Measurements from ENCODE around the gene CCDC149. TPM values are rescaled to one million over a fixed set of nuclear protein-coding genes. Genes with fewer than 3 reads are reported as not detected.

The CCDC149 gene
- total RNA-seq, 4 donors from 2014 or later: 0.91 to 13.9 (median 5.7) TPM

- intact Hi-C loops (cut with DNase I): no loop called here
- TF ChIP-seq CTCF (IDR thresholded peaks at IDR 0.05) (no peak), POLR2A (IDR thresholded peaks at IDR 0.05) (no peak)
- 67 to 83% methylated on average over 9 of the region's 9 CpGs for WGBS, 2 donors
- H3K36me3 ChIP-seq: peaks cover 0 to 3% (median 0%) of the 10 kb centered on the region in 3 donors
- H3K4me3 ChIP-seq: no peak overlapping the region
- H3K27ac ChIP-seq: no peak overlapping the region
- DNase-seq: no peak
- peaks cover 0 to 5% (median 0%) of the 10 kb centered on the region in 3 donors for H3K4me1 ChIP-seq
- no peaks in the 10 kb centered on the region for H3K9me3 ChIP-seq
- no peaks in the 10 kb centered on the region for H3K27me3 ChIP-seq
Observed at GRCh38 chr4:24877868-24878635, 34.8 kb downstream of the CCDC149 start.

- no peaks in the 10 kb centered on the region for H3K27me3 ChIP-seq
- no peak overlapping the region for H3K4me3 ChIP-seq
- peaks cover 0 to 16% (median 0%) of the 10 kb centered on the region in 3 donors for H3K36me3 ChIP-seq
- peaks cover 0 to 5% (median 0%) of the 10 kb centered on the region in 3 donors for H3K4me1 ChIP-seq
- H3K9me3 ChIP-seq: no peaks in the 10 kb centered on the region
- DNase-seq: no peak
- TF ChIP-seq CTCF (IDR thresholded peaks at IDR 0.05): no peak
- no peak for TF ChIP-seq POLR2A (IDR thresholded peaks at IDR 0.05)
- intact Hi-C loops (cut with DNase I): no loop called here
- no peak overlapping the region for H3K27ac ChIP-seq
- 85 to 88% methylated on average over 5 to 6 of the region's 6 CpGs for WGBS, 2 donors
Observed at GRCh38 chr4:24876431-24876830, 36.4 kb downstream of the CCDC149 start.

GRCh38 chr4:24872720-24873119 lies 40.1 kb downstream of the CCDC149 start:
- H3K4me1 ChIP-seq: no peaks in the 10 kb centered on the region
- peaks cover 0 to 38% (median 0%) of the 10 kb centered on the region in 3 donors for H3K36me3 ChIP-seq
- H3K9me3 ChIP-seq: no peaks in the 10 kb centered on the region
- DNase-seq: no peak
- TF ChIP-seq POLR2A (IDR thresholded peaks at IDR 0.05) (no peak), CTCF (IDR thresholded peaks at IDR 0.05) (no peak)
- intact Hi-C loops (cut with DNase I): no loop called here
- H3K27ac ChIP-seq: no peak overlapping the region
- 72 to 89% methylated on average over 2 of the region's 2 CpGs for WGBS, 2 donors
- no peak overlapping the region for H3K4me3 ChIP-seq
- H3K27me3 ChIP-seq: no peaks in the 10 kb centered on the region

- no peak for DNase-seq
- no peak overlapping the region for H3K4me3 ChIP-seq
- intact Hi-C loops (cut with DNase I): no loop called here
- peaks cover 0 to 46% (median 0%) of the 10 kb centered on the region in 3 donors for H3K36me3 ChIP-seq
- no peak for TF ChIP-seq POLR2A (IDR thresholded peaks at IDR 0.05)
- no peak for TF ChIP-seq CTCF (IDR thresholded peaks at IDR 0.05)
- 59 to 67% methylated on average over 3 of the region's 3 CpGs for WGBS, 2 donors
- no peak overlapping the region for H3K27ac ChIP-seq
- no peaks in the 10 kb centered on the region for H3K9me3 ChIP-seq
- H3K4me1 ChIP-seq: no peaks in the 10 kb centered on the region
- no peaks in the 10 kb centered on the region for H3K27me3 ChIP-seq
Observed at GRCh38 chr4:24871210-24871609, 41.6 kb downstream of the CCDC149 start.

- WGBS, 2 donors: 86 to 90% methylated on average over 9 of the region's 9 CpGs
- TF ChIP-seq POLR2A (IDR thresholded peaks at IDR 0.05) (no peak), CTCF (IDR thresholded peaks at IDR 0.05) (no peak)
Observed at GRCh38 chr4:24867766-24868296, 45.0 kb downstream of the CCDC149 start.

More at GRCh38 chr4:24867766-24868296, 45.0 kb downstream of the CCDC149 start:
- no peak overlapping the region for H3K4me3 ChIP-seq
- H3K27me3 ChIP-seq: no peaks in the 10 kb centered on the region
- H3K36me3 ChIP-seq: peaks cover 0 to 51% (median 0%) of the 10 kb centered on the region in 3 donors
- peaks cover 0 to 25% (median 15%) of the 10 kb centered on the region in 3 donors for H3K9me3 ChIP-seq
- H3K27ac ChIP-seq: no peak overlapping the region
- intact Hi-C loops (cut with DNase I): no loop called here
- DNase-seq: no peak
- no peaks in the 10 kb centered on the region for H3K4me1 ChIP-seq
